Measurements from ENCODE around the gene DLG1.
"Not testable (repeated sequence)": the region's sequence is repeated elsewhere in the genome, so short reads cannot be mapped to it uniquely, and the experiment has no call there.

Gene DLG1

DNA sequence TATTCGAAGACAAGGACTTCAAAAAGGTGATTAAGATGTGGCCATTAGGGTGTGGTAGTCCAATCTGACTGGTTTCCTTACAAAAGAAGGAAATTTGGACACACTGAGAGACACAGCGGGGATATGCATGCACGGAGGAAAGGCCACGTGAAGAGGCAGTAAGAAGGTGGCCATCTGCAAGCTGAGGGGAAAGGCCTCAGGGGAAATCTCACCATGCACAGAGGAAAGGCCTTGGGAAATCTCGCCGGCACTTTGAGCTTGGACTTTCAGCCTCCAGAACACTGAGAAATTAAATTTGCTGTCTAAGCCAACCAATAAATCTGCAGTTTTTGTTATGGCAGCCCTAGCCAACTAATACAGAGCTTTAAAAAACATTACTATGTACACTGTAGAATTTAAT is 78.8 kb downstream of the DLG1 start:
- no peak for DNase-seq (ENCODE audit: extremely low read depth, insufficient read length)
- Histone ChIP-seq H3K36me3 (ENCODE audit: control insufficient read depth, insufficient read depth, low read length) (no peaks in the 10 kb centered on the region; the same call in 1 of the 2 replicates), H3K27me3 (replicated peaks; ENCODE audit: control insufficient read depth, insufficient read depth, low read length) (no peaks in the 10 kb centered on the region), H3K4me3 (replicated peaks; ENCODE audit: low read depth, low read length) (no peak overlapping the region)
- TF ChIP-seq, protein P1, sequence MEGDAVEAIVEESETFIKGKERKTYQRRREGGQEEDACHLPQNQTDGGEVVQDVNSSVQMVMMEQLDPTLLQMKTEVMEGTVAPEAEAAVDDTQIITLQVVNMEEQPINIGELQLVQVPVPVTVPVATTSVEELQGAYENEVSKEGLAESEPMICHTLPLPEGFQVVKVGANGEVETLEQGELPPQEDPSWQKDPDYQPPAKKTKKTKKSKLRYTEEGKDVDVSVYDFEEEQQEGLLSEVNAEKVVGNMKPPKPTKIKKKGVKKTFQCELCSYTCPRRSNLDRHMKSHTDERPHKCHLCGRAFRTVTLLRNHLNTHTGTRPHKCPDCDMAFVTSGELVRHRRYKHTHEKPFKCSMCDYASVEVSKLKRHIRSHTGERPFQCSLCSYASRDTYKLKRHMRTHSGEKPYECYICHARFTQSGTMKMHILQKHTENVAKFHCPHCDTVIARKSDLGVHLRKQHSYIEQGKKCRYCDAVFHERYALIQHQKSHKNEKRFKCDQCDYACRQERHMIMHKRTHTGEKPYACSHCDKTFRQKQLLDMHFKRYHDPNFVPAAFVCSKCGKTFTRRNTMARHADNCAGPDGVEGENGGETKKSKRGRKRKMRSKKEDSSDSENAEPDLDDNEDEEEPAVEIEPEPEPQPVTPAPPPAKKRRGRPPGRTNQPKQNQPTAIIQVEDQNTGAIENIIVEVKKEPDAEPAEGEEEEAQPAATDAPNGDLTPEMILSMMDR (IDR thresholded peaks at IDR 0.05; ENCODE audit: insufficient read depth, low read length, poor library complexity, severe bottlenecking): no peak

DNA sequence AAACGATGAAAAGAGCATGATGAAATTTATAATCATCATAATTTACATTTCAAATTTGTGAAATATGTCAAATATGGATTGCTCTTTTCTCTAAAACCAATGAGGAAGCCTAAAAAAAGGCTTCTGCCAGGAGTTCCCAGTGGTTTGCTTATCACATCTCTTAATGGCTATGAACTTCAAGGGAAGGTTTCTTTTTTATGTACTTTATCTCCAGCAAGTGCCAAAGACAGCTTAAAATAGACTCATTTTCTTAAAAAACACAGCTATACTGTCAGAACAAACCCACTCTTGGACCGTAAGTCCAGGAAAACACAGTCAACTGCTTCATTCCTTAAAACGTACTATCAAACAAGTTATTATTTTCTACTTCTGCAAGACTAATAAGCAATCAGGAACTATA is 80.2 kb downstream of the DLG1 start:
- no peak for DNase-seq (ENCODE audit: extremely low read depth, insufficient read length)
- Histone ChIP-seq H3K4me3 (replicated peaks; ENCODE audit: low read depth, low read length) (no peak overlapping the region), H3K27me3 (replicated peaks; ENCODE audit: control insufficient read depth, insufficient read depth, low read length) (no peaks in the 10 kb centered on the region), H3K36me3 (ENCODE audit: control insufficient read depth, insufficient read depth, low read length) (no peaks in the 10 kb centered on the region; the same call in 1 of the 2 replicates)
- TF ChIP-seq, protein P1 (IDR thresholded peaks at IDR 0.05; ENCODE audit: insufficient read depth, low read length, poor library complexity, severe bottlenecking): no peak

DNA sequence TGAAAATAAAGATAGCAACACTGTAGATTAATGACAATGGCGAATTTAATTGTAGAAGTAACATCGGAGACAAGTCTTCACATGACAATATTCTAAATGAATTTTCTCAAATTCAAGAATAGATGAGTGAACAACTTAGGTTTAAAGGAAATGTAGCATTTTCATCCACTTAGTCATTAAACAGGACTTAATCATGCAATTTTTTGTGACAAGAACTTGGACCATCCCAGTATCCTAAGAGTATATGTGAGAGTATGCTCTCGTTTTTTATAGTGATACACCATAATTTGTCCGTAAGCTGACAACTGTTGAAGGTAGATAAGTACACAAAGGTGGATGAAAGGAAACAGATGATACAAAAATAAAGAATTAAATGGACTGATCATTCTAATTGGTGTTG is 81.5 kb downstream of the DLG1 start:
- no peaks in the 10 kb centered on the region; the same call in 1 of the 2 replicates for H3K36me3 ChIP-seq (ENCODE audit: control insufficient read depth, insufficient read depth, low read length)
- TF ChIP-seq, protein P1 (IDR thresholded peaks at IDR 0.05; ENCODE audit: insufficient read depth, low read length, poor library complexity, severe bottlenecking): no peak
- H3K4me3 ChIP-seq (replicated peaks; ENCODE audit: low read depth, low read length): no peak overlapping the region
- DNase-seq (ENCODE audit: extremely low read depth, insufficient read length): no peak
- no peaks in the 10 kb centered on the region for H3K27me3 ChIP-seq (replicated peaks; ENCODE audit: control insufficient read depth, insufficient read depth, low read length)

DNA sequence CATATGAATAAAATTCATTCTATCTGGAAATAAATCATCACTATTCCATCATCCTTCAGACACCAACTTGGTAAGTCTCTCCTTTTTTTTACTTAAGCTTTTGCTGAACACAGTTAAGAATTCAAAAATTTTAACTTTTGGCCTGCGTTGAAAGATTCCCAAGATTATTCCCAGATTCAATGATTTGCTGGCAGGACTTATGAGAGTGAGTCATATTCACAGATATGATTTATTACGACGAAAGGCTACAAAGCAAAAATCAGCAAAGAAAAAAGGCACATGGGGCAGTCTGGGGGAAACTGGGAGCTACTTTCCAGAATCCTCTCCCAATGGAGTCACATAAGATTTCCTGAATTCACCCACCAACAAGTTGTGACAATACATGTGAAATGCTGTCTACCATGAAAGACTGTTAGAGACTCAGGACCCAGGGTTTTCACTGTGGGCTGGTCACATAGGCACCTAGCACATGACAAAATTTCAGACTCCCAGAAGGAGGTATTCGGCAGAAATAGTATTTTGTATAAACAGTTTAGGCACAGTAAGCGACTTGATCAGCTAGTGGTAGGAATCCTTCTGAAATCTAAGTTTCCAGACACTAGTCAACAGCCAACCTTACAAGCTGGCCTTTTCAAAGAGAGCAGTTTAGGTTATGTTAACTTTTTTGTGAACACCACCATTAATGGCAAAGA is 82.1 kb downstream of the DLG1 start:
- DNase-seq (ENCODE audit: extremely low read depth, insufficient read length): no peak
- Histone ChIP-seq H3K4me3 (replicated peaks; ENCODE audit: low read depth, low read length) (no peak overlapping the region), H3K36me3 (ENCODE audit: control insufficient read depth, insufficient read depth, low read length) (no peaks in the 10 kb centered on the region; the same call in 1 of the 2 replicates), H3K27me3 (replicated peaks; ENCODE audit: control insufficient read depth, insufficient read depth, low read length) (no peaks in the 10 kb centered on the region)
- TF ChIP-seq, protein P1 (IDR thresholded peaks at IDR 0.05; ENCODE audit: insufficient read depth, low read length, poor library complexity, severe bottlenecking): no peak

DNA sequence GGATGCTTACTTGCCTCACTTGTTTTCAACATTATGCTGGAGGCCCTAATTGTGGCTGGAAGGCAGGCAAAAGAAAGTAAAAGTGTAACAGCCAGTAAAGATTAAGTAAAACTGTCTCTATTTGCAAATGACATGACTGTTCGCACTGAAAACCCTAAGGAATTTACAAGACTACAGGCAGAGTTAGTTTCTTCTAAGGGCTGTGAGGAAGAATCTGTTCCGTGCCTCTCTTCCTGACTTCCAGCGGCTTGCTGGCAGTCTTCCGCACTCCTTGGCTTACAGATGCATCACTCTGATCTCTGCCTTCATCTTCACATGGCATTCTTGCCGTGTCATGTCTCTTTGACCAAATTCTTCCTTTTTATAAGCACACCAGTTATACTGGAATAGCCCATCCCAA is 86.1 kb downstream of the DLG1 start:
- DNase-seq (ENCODE audit: extremely low read depth, insufficient read length): no peak
- TF ChIP-seq, protein P1 (IDR thresholded peaks at IDR 0.05; ENCODE audit: insufficient read depth, low read length, poor library complexity, severe bottlenecking): no peak

DNA sequence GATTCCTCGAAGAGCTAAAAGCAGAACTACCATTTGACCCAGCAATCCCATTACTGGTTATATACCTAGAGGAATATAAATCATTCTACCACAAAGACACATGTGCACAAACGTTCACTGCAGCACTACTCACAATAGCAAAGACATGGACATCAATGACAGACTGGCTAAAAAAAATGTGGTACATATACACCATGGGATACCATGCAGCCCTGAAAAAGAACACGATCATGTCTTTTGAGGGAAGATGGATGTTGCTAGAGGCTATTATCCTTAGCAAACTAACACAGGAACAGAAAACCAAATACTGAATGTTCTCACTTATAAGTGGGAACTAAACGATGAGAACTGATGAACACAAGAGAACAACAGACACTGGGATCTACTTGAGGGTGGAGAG is 86.7 kb downstream of the DLG1 start:
- not testable (repeated sequence) for DNase-seq (ENCODE audit: extremely low read depth, insufficient read length); H3K4me3 ChIP-seq (replicated peaks; ENCODE audit: low read depth, low read length); H3K36me3 ChIP-seq (ENCODE audit: control insufficient read depth, insufficient read depth, low read length); H3K27me3 ChIP-seq (replicated peaks; ENCODE audit: control insufficient read depth, insufficient read depth, low read length)

More for the DNA sequence above, 86.1 kb downstream of the DLG1 start:
- Histone ChIP-seq H3K36me3 (ENCODE audit: control insufficient read depth, insufficient read depth, low read length) (no peaks in the 10 kb centered on the region), H3K27me3 (replicated peaks; ENCODE audit: control insufficient read depth, insufficient read depth, low read length) (no peaks in the 10 kb centered on the region), H3K4me3 (replicated peaks; ENCODE audit: low read depth, low read length) (no peak overlapping the region)

Measured in GM06990 (cell line).